Activated CD4-positive, alpha-beta T cell treated with anti-CD3 and anti-CD28 coated beads for 36 hours (primary cell): Measurements from ENCODE around the gene RAB4B. TPM values are rescaled to one million over a fixed set of nuclear protein-coding genes. Genes with fewer than 3 reads are reported as not detected.
"Not testable (repeated sequence)": the region's sequence is repeated elsewhere in the genome, so short reads cannot be mapped to it uniquely, and the experiment has no call there.

Experiments
- ATAC-seq: fragments of 200-7000 bp; cut with Tn5 transposase; one replicate; pipeline ENCODE4 v1.10.0; 2021; ENCODE audit warnings: mild to moderate bottlenecking, moderate library complexity
- CTCF ChIA-PET: fragments of 350-600 bp; sonication (Branson Sonifier 250); formaldehyde crosslinking; loops from one replicate; lab custom pipeline; 2021; ENCODE audit warnings: antibody characterized with exemption; lab: Charles Lee
- POLR2A ChIA-PET: fragments of 350-600 bp; sonication (Branson Sonifier 250); formaldehyde crosslinking; loops from one replicate; lab custom pipeline; 2021; ENCODE audit warnings: antibody characterized with exemption, inconsistent platforms; lab: Charles Lee
- DNase-seq: peaks from one replicate; pipeline ENCODE4 v3.0.0-alpha.2; 2020
- H3K27ac Mint-ChIP-seq: one replicate; pipeline ENCODE4 v1.8.0; 2021; ENCODE audit warnings: mixed read lengths
- H3K27me3 Mint-ChIP-seq: one replicate; pipeline ENCODE4 v1.8.0; 2021; ENCODE audit warnings: mixed read lengths
- H3K36me3 Mint-ChIP-seq: one replicate; pipeline ENCODE4 v1.8.0; 2021; ENCODE audit warnings: low read depth, mixed read lengths
- H3K4me1 Mint-ChIP-seq: one replicate; pipeline ENCODE4 v1.8.0; 2021; ENCODE audit warnings: mixed read lengths
- H3K4me3 Mint-ChIP-seq: one replicate; pipeline ENCODE4 v1.8.0; 2021; ENCODE audit warnings: mild to moderate bottlenecking, moderate library complexity, mixed read lengths
- H3K9me3 Mint-ChIP-seq: one replicate; pipeline ENCODE4 v1.8.0; 2021; ENCODE audit warnings: low read depth, mixed read lengths
- intact Hi-C, 2 experiments: fragments of 100-400 bp; cut with DNase I in 1 of 2; cut with micrococcal nuclease in 1 of 2; formaldehyde crosslinking; loops; one replicate each; pipeline versions ENCODE4 v1.14.2 to v1.15.1; 2022 to 2024; cut with DNase I, micrococcal nuclease
- total RNA-seq, 2 experiments: library from RNA; stranded (reverse); gene quantifications; one replicate each; pipeline ENCODE4 v1.2.3, GENCODE V29; 2021

RAB4B gene
- total RNA-seq, 2 experiments from 2014 or later, result 26.4 to 33.7 TPM

DNA sequence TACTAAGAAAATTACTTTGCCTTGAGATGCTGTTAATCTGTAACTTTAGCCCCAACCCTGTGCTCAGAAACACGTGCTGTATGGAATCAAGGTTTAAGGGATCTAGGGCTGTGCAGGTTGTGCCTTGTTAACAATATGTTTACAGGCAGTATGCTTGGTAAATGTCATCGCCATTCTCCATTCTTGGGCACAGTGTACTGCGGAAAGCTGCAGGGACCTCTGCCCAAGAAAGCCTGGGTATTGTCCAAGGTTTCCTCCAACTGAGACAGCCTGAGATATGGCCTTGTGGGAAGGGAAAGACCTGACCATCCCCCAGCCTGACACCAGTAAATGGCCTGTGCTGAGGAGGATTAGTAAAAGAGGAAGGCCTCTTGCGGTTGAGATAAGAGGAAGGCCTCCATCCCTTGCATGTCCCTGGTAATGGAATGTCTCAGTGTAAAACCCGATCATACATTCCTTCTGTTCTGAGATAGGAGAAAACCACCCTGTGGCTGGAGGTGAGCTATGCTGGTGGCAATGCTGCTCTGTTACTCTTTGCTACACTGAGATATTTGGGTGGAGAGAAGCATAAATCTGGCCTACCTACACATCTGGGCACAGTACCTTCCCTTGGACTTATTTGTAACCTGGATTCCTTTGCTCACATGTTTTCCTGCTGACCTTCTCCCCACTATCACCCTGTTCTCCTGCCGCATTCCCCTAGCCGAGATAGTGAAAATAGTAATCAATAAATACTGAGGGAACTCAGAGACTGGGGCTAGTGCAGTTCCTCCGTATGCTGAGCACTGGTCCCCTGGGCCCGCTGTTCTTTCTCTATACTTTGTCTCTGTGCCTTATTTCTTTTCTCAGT lies 44.9 kb downstream of the RAB4B start:
- DNase-seq, intact Hi-C loops, ATAC-seq, H3K4me3 Mint-ChIP-seq, H3K27me3 Mint-ChIP-seq, POLR2A ChIA-PET, H3K36me3 Mint-ChIP-seq, H3K9me3 Mint-ChIP-seq, CTCF ChIA-PET, H3K27ac Mint-ChIP-seq: not testable (repeated sequence)
- H3K4me1 Mint-ChIP-seq, result peaks cover 38% of the 10 kb centered on the region

DNA sequence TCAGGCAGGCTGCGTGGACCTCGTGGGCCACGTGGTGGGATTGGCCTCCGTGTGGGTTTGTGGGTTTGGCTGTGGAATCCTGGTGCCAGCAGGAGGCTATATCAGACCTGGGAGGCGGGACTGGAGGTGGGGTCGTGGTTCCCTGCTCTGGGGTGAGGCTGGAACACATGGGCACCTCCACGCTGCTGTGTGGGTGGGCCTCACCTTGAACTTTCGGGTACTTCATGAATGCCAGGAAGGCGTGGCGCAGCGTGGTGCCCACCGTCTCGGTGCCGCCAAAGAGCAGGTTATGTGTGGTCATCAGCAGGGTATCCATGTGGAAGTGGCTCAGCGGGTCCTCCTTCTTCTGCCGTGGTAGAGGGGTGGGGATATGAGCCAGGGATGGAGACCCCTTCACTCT lies 46.9 kb downstream of the RAB4B start:
- H3K27me3 Mint-ChIP-seq, H3K4me3 Mint-ChIP-seq, H3K9me3 Mint-ChIP-seq, H3K36me3 Mint-ChIP-seq, intact Hi-C loops, H3K27ac Mint-ChIP-seq, ATAC-seq, CTCF ChIA-PET, DNase-seq: not testable (repeated sequence)
- H3K4me1 Mint-ChIP-seq, result peaks cover 19% of the 10 kb centered on the region
- POLR2A ChIA-PET, result interaction anchor here (0.6 kb wide), 1 partner anchor 145 kb away, joined by 3 read pairs; no protein-coding TSS in a partner anchor

DNA sequence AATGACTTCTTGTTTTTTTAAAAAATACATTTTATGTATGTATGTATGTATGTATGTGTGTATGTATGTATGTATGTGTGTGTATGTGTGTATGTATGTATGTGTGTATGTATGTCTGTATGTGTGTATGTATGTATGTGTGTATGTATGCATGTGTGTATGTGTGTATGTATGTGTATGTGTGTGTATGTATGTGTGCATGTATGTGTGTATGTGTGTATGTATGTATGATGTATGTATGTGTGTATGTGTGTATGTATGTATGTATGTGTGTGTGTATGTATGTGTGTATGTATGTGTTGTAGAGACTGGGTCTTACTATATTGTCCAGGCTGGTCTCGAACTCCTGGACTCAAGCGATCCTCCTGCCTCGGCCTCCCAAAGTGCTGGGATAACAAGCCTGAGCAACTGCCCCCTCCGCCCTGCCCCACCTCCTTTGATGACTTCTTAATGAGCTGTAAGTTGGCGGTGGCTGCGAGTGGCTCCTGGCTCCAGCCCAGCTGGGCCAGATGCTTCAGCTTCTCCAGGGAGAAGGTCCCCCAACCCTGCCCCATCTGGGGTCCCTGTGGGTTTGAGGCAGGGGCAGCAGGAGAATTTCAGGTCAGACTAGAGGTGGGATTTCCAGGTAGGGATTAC lies 47.5 kb downstream of the RAB4B start:
- ATAC-seq, H3K4me3 Mint-ChIP-seq, H3K27ac Mint-ChIP-seq, CTCF ChIA-PET, intact Hi-C loops, DNase-seq, H3K9me3 Mint-ChIP-seq, H3K27me3 Mint-ChIP-seq, POLR2A ChIA-PET, H3K36me3 Mint-ChIP-seq: not testable (repeated sequence)
- peaks cover 19% of the 10 kb centered on the region for H3K4me1 Mint-ChIP-seq

DNA sequence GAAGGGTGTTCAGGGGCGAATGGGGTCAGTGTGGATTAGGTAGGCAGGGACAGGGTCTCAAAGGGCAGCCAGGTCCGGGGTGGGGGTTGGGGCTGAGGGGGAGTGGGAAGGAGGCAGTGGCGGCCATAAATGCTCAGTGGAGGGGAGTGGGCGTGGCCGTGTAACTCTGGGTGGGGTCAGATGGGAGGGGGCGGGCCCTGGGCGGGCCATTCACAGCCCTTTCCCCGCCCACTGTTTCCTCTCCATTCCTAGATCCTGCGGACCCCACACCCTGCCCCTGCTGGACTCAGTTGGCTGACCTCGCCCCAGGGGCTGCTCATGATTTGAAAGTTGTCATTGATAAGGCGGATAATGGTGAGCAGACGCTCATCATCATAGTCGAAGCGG lies 48.3 kb downstream of the RAB4B start:
- intact Hi-C loops, result not testable (repeated sequence)
- peak overlapping the region; percentile 23 for H3K27ac Mint-ChIP-seq

DNA sequence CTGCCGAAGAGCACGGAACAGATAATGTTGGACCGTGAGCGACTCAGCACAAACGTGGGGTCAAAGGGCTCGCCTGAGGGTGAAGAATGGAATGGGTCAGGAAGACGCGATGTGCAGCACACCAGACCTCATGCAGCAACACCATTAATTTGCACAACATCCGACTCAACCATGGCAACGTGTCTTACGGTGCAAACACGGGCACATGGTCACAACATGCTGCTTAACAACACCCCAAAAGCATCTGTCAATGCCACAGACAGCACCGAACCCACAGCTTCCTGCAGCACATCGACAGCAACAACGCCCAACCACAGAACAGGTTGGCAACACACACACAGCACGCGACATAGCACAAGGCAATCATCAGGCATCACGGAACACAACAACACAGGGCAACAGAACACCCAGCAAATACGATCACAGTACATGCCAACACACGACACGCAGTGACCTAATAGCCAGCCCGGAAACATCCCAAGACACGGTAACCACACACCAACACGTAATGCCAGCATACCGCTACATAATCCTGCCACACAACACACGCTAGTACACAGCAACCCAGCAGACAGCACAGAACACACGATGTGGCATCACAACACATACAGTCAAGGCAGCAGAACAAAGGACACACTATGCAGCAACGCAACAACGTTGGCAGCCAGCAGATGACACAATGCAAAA lies 48.8 kb downstream of the RAB4B start:
- ChIA-PET POLR2A (interaction anchor here (0.6 kb wide), 1 partner anchor 19 kb away, joined by 3 read pairs; no protein-coding TSS in a partner anchor), CTCF (interaction anchor here (1.1 kb wide), 1 partner anchor 110 kb away, joined by 3 read pairs; the partner anchor contains the start of genes COQ8B and ITPKC)
- H3K36me3 Mint-ChIP-seq, intact Hi-C loops, H3K4me3 Mint-ChIP-seq, H3K9me3 Mint-ChIP-seq, H3K27me3 Mint-ChIP-seq: not testable (repeated sequence)
- ATAC-seq (peak; percentile 64), DNase-seq (peak; percentile 49)
- H3K4me1 Mint-ChIP-seq, result peaks cover 19% of the 10 kb centered on the region
- H3K27ac Mint-ChIP-seq, result peak overlapping the region; percentile 23

More for the DNA sequence above, 48.3 kb downstream of the RAB4B start:
- POLR2A ChIA-PET, H3K4me3 Mint-ChIP-seq, CTCF ChIA-PET, H3K36me3 Mint-ChIP-seq, H3K27me3 Mint-ChIP-seq, H3K9me3 Mint-ChIP-seq, ATAC-seq, DNase-seq: not testable (repeated sequence)
- H3K4me1 Mint-ChIP-seq, result peaks cover 19% of the 10 kb centered on the region

DNA sequence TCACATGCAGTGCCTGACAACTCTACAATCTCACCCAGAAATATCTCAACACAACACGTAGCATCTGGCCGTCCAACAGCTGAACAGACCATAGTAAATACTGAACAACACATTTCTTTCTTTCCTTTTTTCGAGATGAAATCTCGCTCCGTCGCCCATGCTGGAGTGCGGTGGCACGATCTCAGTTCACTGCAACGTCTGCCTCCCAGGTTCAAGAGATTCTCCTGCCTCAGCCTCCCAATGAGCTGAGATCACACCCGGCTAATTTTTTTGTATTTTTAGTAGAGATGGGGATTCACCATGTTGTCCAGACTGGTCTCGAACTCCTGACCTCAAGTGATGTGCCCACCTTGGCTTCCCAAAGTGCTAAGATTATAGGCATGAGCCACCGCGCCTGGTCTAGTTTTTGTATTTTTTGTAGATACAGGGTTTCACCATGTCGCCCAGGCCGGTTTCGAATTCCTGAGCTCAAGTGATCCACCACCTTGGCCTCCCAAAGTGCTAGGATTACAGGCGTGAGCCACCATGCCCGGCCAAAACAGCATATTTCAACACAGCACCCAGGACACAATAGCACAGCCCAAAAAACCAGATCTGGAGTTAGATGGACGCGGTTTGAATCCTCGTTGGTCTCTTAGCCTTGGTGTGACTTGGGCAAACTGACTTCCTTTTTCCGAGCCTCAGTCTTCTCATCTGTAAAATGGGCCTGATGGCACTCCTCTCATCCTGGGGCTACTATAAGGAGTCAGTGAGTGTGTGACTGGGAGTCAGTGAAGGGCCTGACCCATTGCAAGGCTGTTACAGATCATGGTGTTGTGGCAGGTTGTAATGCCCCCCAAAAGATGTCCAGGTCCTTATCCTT lies 49.6 kb downstream of the RAB4B start:
- Mint-ChIP-seq H3K27ac (no peak overlapping the region), H3K27me3 (no peaks in the 10 kb centered on the region), H3K4me3 (no peak overlapping the region), H3K4me1 (peaks cover 22% of the 10 kb centered on the region), H3K36me3 (peaks cover 7% of the 10 kb centered on the region), H3K9me3 (no peaks in the 10 kb centered on the region)
- ATAC-seq, result no peak
- no peak for DNase-seq
- CTCF ChIA-PET, result interaction anchor here (1.1 kb wide), 1 partner anchor 111 kb away, joined by 3 read pairs; the partner anchor contains the start of genes COQ8B and ITPKC
- POLR2A ChIA-PET, result interaction anchor here (0.6 kb wide), 2 partner anchors 20 to 436 kb away, joined by 3 read pairs; no protein-coding TSS in a partner anchor
- intact Hi-C loops, result no loop called here

DNA sequence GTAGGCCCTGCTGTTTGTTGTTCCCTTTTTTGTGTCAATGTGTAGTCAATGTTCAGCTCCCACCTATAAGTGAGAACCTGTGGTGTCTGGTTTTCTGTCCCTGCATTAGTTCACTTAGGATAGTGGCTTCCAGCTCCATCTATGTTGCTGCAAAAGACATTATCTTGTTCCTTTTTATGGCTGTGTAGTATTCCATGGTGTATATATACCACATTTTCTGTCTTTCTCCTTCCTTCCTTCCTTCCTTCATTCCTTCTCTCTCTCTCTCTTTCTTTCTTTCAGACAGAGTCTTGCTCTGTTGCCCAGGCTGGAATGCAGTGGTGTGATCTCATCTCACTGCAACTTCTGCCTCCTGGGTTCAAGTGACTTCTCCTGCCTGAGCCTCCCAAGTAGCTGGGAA lies 51.2 kb downstream of the RAB4B start:
- peaks cover 7% of the 10 kb centered on the region for H3K36me3 Mint-ChIP-seq
- ATAC-seq (no peak), DNase-seq (no peak)
- POLR2A ChIA-PET, result interaction anchor here (0.6 kb wide), 1 partner anchor 361 kb away, joined by 4 read pairs; no protein-coding TSS in a partner anchor
- intact Hi-C loops, result no loop called here
- peaks cover 29% of the 10 kb centered on the region for H3K4me1 Mint-ChIP-seq
- H3K27ac Mint-ChIP-seq, result no peak overlapping the region
- CTCF ChIA-PET, result no interaction called here
- H3K4me3 Mint-ChIP-seq, result no peak overlapping the region
- H3K27me3 Mint-ChIP-seq, result no peaks in the 10 kb centered on the region
- H3K9me3 Mint-ChIP-seq, result no peaks in the 10 kb centered on the region

DNA sequence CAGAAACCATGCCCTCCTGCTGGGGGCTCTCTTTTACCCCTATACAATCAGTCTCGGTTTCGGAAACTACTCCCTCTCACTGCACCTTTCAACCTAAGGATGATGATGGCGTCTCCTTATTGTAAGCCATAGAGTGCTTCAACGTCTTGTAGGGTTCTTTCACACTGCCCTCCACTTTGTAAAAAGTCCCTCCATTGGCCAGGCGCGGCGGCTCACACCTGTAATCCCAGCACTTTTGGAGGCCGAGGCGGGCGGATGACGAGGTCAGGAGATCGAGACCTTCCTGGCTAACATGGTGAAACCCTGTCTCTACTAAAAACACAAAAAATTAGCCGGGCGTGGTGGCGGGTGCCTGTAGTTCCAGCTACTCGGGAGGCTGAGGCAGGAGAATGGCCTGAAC lies 52.7 kb downstream of the RAB4B start:
- H3K36me3 Mint-ChIP-seq, H3K9me3 Mint-ChIP-seq, ATAC-seq, H3K27me3 Mint-ChIP-seq, CTCF ChIA-PET, H3K4me3 Mint-ChIP-seq, H3K27ac Mint-ChIP-seq, intact Hi-C loops, DNase-seq, POLR2A ChIA-PET: not testable (repeated sequence)
- peaks cover 25% of the 10 kb centered on the region for H3K4me1 Mint-ChIP-seq

DNA sequence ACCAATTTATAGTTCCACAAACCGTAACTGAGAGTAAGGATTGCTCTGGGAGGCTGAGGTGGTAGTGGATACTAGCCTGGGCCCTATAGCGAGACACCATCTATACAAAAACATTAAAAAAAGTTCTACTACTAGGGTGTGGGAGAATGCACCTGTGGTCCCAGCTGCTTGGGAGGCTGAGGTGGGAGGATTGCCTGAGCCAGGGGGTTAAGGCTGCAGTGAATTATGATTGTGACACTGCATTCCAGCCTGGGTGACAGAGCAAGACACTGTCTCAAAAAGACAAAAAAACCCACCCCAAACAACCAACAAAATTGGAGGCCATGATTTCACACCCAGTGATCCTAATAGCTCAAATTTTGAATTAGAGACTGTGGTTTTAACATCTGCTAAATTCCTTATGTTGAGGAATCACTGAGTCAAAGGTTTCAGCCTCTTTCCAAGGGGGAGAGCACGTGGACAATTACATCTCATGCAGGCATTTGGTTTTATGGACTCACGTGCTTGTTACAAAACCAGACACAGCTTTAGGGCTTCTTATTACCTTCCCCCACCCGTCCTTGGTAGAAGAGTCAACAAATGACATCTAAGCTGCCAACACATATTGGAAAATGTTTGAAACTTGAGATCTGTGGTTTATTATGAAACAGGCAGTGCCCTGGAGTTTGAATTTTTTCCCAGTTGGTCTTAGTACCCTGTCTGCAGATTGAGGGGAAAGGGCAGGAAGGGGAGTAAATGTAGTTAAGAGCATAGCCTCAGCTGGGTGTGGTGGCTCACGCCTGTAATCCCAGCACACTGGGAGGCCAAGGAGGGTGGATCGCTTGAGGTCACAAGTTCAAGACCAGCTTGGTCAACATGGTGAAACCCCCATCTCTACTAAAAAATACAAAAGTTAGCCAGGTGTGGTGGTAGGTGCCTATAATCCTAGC lies 53.7 kb downstream of the RAB4B start:
- H3K27ac Mint-ChIP-seq, result no peak overlapping the region
- POLR2A ChIA-PET, result no interaction called here
- peaks cover 6% of the 10 kb centered on the region for H3K36me3 Mint-ChIP-seq
- no peaks in the 10 kb centered on the region for H3K9me3 Mint-ChIP-seq
- intact Hi-C loops, result no loop called here
- DNase-seq, result no peak
- CTCF ChIA-PET, result interaction anchor here (0.6 to 0.8 kb wide), 2 partner anchors 76 to 197 kb away, joined by 3 read pairs; no protein-coding TSS in a partner anchor
- no peaks in the 10 kb centered on the region for H3K27me3 Mint-ChIP-seq
- H3K4me3 Mint-ChIP-seq, result no peak overlapping the region
- peaks cover 19% of the 10 kb centered on the region for H3K4me1 Mint-ChIP-seq
- no peak for ATAC-seq

DNA sequence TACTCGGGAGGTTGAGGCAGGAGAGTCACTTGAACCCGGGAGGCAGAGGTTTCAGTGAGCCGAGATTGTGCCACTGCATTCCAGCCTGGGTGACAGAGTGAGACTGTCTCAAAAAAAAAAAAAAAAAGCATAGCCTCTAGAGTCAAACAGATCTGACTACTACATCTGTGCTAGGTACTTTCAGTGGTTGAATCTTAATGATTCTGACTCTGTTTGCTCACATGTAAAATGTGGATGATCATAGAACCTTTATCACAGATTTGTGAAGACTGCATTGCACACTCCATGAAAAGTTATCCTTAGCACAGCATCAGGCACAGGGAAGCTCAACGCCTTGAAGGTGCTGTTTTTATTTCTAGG lies 54.4 kb downstream of the RAB4B start:
- peak; percentile 53 for ATAC-seq
- H3K27ac Mint-ChIP-seq, DNase-seq, H3K27me3 Mint-ChIP-seq, H3K36me3 Mint-ChIP-seq, H3K9me3 Mint-ChIP-seq, H3K4me3 Mint-ChIP-seq, POLR2A ChIA-PET, intact Hi-C loops: not testable (repeated sequence)
- CTCF ChIA-PET, result interaction anchor here (0.6 to 0.8 kb wide), 2 partner anchors 75 to 150 kb away, joined by 3 to 5 read pairs; no protein-coding TSS in a partner anchor
- peaks cover 13% of the 10 kb centered on the region for H3K4me1 Mint-ChIP-seq
